Transverse colon (tissue), 4 donors: Measurements from ENCODE around the gene NLRP7.

Experiments used
- POLR2A ChIP-seq: fragments of 450-650 bp; IDR thresholded peaks from one replicate; pipeline ENCODE4 v1.6.1; 2016; ENCODE audit warnings: antibody characterized with exemption, mild to moderate bottlenecking, moderate library complexity
- POLR2AphosphoS5 ChIP-seq, 3 donors: sonication (generic); formaldehyde crosslinking; IDR thresholded peaks; one replicate each; pipeline ENCODE4 v1.6.1; 2016; ENCODE audit warnings: antibody characterized with exemption in 3 of 3
- TF ChIP-seq, protein P1 (sequence below), 5 experiments: fragments of 200-600 bp in 3 of 5; fragments of 450-650 bp in 2 of 5; sonication (generic) in 3 of 5; IDR thresholded peaks; 1 replicate in 2 of 5; 2 replicates in 3 of 5; pipeline ENCODE4 v1.5.1; 2016 to 2017; ENCODE audit warnings: antibody characterized with exemption in 5 of 5, inconsistent platforms in 3 of 5, mild to moderate bottlenecking in 2 of 5, moderate library complexity in 1 of 5

DNA sequence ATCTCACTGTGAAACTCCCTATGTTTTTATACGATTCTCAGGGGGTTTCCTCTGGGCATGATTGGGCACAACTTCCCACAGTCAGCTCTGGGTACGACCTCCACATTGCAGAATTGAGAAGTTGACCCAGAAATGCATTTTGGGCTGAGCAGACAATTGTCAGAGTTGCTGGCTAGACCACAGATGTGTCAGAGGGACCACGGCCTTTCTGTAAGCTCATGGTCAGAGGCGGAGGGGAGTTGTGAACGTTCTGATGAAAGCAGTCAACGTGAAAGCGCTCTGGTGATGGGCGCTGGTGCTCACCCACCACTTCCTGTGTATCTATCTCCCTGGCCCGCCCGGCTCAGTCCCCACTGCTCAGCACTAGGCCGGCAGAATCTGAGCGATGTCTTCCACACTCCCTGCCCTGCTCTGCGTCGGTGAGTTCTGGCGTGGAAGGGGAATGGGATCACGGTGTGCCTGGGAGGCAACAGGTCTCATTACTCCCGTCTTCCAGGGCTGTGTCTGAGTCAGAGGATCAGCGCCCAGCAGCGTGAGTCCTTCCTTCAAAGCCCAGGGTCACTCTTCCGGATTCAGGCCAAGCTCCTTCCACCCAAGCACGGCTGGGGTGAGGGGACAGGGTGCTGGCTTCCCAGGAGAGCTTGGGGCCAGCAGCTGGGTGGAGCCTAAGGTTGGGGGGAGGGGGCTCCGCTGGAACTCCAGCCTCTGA, 41.4 kb downstream of the NLRP7 start, which contains the start of gene NCR1:
- TF ChIP-seq POLR2AphosphoS5 (IDR thresholded peaks at IDR 0.05), result no peak
- TF ChIP-seq, protein P1, sequence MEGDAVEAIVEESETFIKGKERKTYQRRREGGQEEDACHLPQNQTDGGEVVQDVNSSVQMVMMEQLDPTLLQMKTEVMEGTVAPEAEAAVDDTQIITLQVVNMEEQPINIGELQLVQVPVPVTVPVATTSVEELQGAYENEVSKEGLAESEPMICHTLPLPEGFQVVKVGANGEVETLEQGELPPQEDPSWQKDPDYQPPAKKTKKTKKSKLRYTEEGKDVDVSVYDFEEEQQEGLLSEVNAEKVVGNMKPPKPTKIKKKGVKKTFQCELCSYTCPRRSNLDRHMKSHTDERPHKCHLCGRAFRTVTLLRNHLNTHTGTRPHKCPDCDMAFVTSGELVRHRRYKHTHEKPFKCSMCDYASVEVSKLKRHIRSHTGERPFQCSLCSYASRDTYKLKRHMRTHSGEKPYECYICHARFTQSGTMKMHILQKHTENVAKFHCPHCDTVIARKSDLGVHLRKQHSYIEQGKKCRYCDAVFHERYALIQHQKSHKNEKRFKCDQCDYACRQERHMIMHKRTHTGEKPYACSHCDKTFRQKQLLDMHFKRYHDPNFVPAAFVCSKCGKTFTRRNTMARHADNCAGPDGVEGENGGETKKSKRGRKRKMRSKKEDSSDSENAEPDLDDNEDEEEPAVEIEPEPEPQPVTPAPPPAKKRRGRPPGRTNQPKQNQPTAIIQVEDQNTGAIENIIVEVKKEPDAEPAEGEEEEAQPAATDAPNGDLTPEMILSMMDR (IDR thresholded peaks at IDR 0.05), result no peak
- no peak for TF ChIP-seq POLR2A
